Fibroblast of mammary gland (primary cell): ENCODE data around the gene CRADD.
A peak's percentile ranks its signal among the peaks of the same experiment; 100 is the strongest.

ENCODE experiments used
- DNase-seq: peaks from one replicate; pipeline ENCODE4 v3.0.0-alpha.2; 2010; ENCODE audit warnings: low read depth
- H3K4me3 ChIP-seq: 2 replicates; pipeline ENCODE4 v1.5.1; 2011; ENCODE audit warnings: low read depth, mild to moderate bottlenecking, low read length, moderate library complexity; ENCODE audit not compliant: control insufficient read depth
- TF ChIP-seq, protein P1 (sequence below): conservative IDR thresholded peaks from 2 replicates; pipeline ENCODE4 v1.5.1; 2011; ENCODE audit warnings: low read depth, low read length, inconsistent platforms; ENCODE audit not compliant: control insufficient read depth, insufficient read depth

Gene CRADD

GRCh38 chr12:93736640-93737178 is 59.5 kb downstream of the CRADD start:
- DNase-seq = no peak
- TF ChIP-seq, protein P1, sequence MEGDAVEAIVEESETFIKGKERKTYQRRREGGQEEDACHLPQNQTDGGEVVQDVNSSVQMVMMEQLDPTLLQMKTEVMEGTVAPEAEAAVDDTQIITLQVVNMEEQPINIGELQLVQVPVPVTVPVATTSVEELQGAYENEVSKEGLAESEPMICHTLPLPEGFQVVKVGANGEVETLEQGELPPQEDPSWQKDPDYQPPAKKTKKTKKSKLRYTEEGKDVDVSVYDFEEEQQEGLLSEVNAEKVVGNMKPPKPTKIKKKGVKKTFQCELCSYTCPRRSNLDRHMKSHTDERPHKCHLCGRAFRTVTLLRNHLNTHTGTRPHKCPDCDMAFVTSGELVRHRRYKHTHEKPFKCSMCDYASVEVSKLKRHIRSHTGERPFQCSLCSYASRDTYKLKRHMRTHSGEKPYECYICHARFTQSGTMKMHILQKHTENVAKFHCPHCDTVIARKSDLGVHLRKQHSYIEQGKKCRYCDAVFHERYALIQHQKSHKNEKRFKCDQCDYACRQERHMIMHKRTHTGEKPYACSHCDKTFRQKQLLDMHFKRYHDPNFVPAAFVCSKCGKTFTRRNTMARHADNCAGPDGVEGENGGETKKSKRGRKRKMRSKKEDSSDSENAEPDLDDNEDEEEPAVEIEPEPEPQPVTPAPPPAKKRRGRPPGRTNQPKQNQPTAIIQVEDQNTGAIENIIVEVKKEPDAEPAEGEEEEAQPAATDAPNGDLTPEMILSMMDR = no peak
- no peak overlapping the region for H3K4me3 ChIP-seq

GRCh38 chr12:93737457-93738198 is 60.5 kb downstream of the CRADD start:
- no peak for DNase-seq
- TF ChIP-seq, protein P1 = no peak
- no peak overlapping the region for H3K4me3 ChIP-seq

DNA sequence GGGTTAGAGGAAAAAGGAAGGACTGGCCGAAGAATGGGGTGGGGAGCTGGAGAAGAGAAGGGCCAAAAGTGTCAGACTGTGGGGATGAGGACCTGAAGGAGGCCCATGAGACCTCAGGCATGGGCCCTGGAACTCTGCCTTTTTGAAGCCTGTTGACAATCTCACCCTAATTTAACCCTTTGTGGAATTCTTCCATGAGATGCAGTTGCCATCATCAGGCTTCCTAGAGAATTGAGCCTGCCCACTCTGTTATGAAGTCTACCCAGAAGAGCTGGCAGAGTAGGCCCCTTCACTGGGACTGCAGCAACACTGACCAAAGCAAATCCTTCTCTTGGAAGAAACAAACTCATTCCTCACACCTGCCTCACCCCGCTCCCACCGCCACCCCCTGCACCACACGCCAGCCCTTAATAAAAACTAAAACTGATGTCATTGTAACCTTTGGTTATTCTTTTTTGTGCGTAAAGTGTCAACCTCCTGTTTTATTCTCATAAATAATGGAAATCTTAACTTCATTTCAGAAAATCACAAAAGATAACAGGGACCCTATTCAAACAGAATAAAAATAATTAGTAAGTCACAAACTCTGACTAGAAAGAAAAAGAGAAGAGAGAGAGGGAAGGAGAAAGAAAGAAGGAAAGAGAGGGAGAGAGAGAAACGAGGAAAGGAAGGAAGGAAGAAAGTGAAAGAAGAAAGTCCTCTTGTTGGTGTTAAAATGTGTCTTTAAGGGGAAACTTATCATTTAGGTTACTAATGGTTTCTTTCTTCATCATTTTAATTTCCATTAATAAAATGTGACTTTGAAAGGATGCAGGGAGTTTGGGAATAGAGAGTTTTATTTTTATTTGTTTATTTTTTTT is 61.3 kb downstream of the CRADD start:
- H3K4me3 ChIP-seq = no peak overlapping the region
- TF ChIP-seq, protein P1 = no peak
- DNase-seq = no peak

- peak; percentile 58 for DNase-seq
- TF ChIP-seq, protein P1 = no peak
- H3K4me3 ChIP-seq = peak overlapping the region; percentile 16
Observed at GRCh38 chr12:93740751-93741150, 63.6 kb downstream of the CRADD start.

- TF ChIP-seq, protein P1 = no peak
- peak overlapping the region; percentile 50 for H3K4me3 ChIP-seq
- peak; percentile 35 for DNase-seq
Observed at GRCh38 chr12:93741659-93742109, 64.5 kb downstream of the CRADD start.

DNA sequence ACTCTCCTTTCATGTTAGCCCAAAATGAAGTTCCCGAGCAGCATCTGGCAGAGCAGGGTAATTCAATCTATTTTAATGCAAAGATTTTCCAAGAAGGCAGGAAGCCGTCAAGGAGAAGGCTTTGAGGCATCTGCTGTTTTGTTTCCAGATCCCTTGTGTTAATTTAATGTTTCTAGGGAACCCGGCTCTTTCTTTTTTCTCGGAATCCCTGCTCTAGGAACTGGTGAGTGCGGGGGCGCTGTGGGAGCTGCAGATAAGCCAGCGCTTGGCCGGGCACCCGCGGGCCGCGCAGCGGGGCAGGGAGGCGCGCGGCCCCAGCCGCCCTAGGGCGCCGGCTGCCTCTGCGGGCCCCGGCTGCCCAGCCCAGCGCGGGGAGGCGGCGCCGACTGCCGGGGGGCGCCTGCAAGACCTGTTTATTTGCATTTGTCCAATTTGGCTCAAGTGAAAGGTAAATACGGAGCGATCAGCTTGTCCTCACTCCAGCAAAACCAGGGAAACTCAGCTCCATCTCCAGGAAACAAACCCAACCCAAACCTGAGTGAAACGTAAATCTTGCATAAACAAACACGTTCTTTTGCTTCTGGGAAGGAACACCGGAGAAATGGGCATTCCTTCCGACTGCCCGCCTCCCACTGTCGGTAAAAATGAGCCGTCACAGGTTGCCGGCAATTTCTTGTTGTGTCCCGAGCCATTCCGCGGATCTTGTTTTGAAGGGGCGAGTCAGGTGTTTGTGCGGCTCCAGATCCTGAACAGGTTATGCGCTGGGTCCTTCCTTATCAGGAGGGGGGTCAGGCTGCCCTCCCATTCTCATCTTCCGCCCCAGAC is 65.1 kb downstream of the CRADD start:
- TF ChIP-seq, protein P1 = peak; percentile 13
- DNase-seq = peak; percentile 64
- peak overlapping the region; percentile 80 for H3K4me3 ChIP-seq
